HepG2 (cell line): Measurements from ENCODE around the gene NR2F1. TPM values are rescaled to one million over a fixed set of nuclear protein-coding genes. Genes with fewer than 3 reads are reported as not detected.

ENCODE experiments used
- ATAC-seq: fragments of 200-7000 bp; cut with Tn5 transposase; 3 replicates; pipeline ENCODE4 v1.9.1; 2020; ENCODE audit warnings: mild to moderate bottlenecking, moderate library complexity
- BruUV-seq: library from RNA; stranded (reverse); fragments of 400-500 nt; replicated peaks from 2 replicates; lab custom pipeline; 2021; lab: Mats Ljungman, UMichigan
- CTCF ChIA-PET: fragments of 300-600 bp; formaldehyde crosslinking; extraction: SDS; loops from one replicate; lab custom pipeline; 2021; ENCODE audit warnings: low total read pairs, inconsistent platforms, low intra/inter-chr PET ratio; lab: Yijun Ruan, JAX
- POLR2A ChIA-PET: fragments of 350-600 bp; sonication (Branson Sonifier 250); formaldehyde crosslinking; loops from one replicate; lab custom pipeline; 2020; ENCODE audit warnings: antibody characterized with exemption, inconsistent platforms; lab: Yijun Ruan, JAX
- DNase-seq: peaks from one replicate; pipeline ENCODE4 v3.0.0-alpha.2; 2015; ENCODE audit warnings: low spot score
- FAIRE-seq: peaks from 3 replicates; lab custom pipeline; 2011; peaks lifted over from hg19 to GRCh38; lab: Jason Lieb, UNC
- H2AFZ ChIP-seq: one replicate; pipeline ENCODE4 v1.6.1; 2011; ENCODE audit warnings: low read length, inconsistent platforms
- H3K27ac ChIP-seq: fragments of 300-600 bp; 3 replicates; pipeline ENCODE4 v1.8.0; 2011; ENCODE audit warnings: mixed run types, mild to moderate bottlenecking, mixed read lengths, low read length, inconsistent platforms; ENCODE audit not compliant: insufficient read depth; ENCODE audit errors: extremely low read length
- H3K27me3 ChIP-seq, 2 experiments: fragments of 200-600 bp in 1 of 2; 2 replicates in 1 of 2; 3 replicates in 1 of 2; pipeline versions ENCODE4 v1.6.0 to v1.8.0; 2011; ENCODE audit warnings: low read length in 2 of 2, mild to moderate bottlenecking in 2 of 2, moderate library complexity in 2 of 2, inconsistent platforms in 1 of 2; ENCODE audit not compliant: insufficient read depth in 2 of 2, control insufficient read depth in 1 of 2
- H3K36me3 ChIP-seq, 2 experiments: fragments of 200-600 bp in 1 of 2; replicated peaks in 1 of 2; 2 replicates in 1 of 2; 3 replicates in 1 of 2; pipeline versions ENCODE4 v1.5.1 to v1.8.0; 2011; ENCODE audit warnings: low read length in 2 of 2, inconsistent platforms in 1 of 2; ENCODE audit not compliant: insufficient read depth in 2 of 2, control insufficient read depth in 1 of 2
- H3K4me1 ChIP-seq: 2 replicates; pipeline ENCODE4 v1.5.1; 2012; ENCODE audit warnings: low read length, inconsistent platforms; ENCODE audit not compliant: insufficient read depth
- H3K4me2 ChIP-seq: 2 replicates; pipeline ENCODE4 v1.6.0; 2011; ENCODE audit warnings: low read depth, low read length, inconsistent platforms
- H3K4me3 ChIP-seq, 3 experiments: fragments of 200-600 bp in 1 of 3; sonication (generic), shearing (Covaris generic) in 1 of 3; replicated peaks in 1 of 3; 2 replicates each; pipeline ENCODE4 v1.5.1; 2011 to 2016; ENCODE audit warnings: low read length in 3 of 3, inconsistent platforms in 2 of 3, low read depth in 2 of 3, mild to moderate bottlenecking in 2 of 3, control low read depth in 1 of 3, mixed read lengths in 1 of 3; ENCODE audit not compliant: insufficient read depth in 1 of 3
- H3K79me2 ChIP-seq: one replicate; pipeline ENCODE4 v1.6.1; 2011; ENCODE audit warnings: low read length, inconsistent platforms; ENCODE audit not compliant: insufficient read depth
- H3K9ac ChIP-seq: 2 replicates; pipeline ENCODE4 v1.6.0; 2011; ENCODE audit warnings: mild to moderate bottlenecking, low read depth, low read length, inconsistent platforms; ENCODE audit not compliant: insufficient read depth
- H3K9me3 ChIP-seq: 2 replicates; pipeline ENCODE4 v1.5.1; 2012; ENCODE audit warnings: mild to moderate bottlenecking, low read length
- H4K20me1 ChIP-seq: 2 replicates; pipeline ENCODE4 v1.6.0; 2011; ENCODE audit warnings: inconsistent platforms, mild to moderate bottlenecking, low read length, moderate library complexity; ENCODE audit not compliant: insufficient read depth
- AKAP8 ChIP-seq: sonication (generic); formaldehyde crosslinking; IDR thresholded peaks from 2 replicates; pipeline ENCODE4 v1.5.1; 2020; ENCODE audit warnings: mild to moderate bottlenecking, missing genetic modification reagents
- BCL6 ChIP-seq: IDR thresholded peaks from 2 replicates; pipeline ENCODE4 v1.6.1; 2016; ENCODE audit warnings: missing genetic modification reagents, missing compliant biosample characterization
- CCDC6 ChIP-seq: sonication (generic); formaldehyde crosslinking; IDR thresholded peaks from 2 replicates; pipeline ENCODE4 v1.8.1; 2022; ENCODE audit warnings: mild to moderate bottlenecking, missing genetic modification reagents, moderate library complexity
- CENPX ChIP-seq: sonication (generic); formaldehyde crosslinking; IDR thresholded peaks from 2 replicates; pipeline ENCODE4 v1.9.0; 2021; ENCODE audit warnings: mild to moderate bottlenecking, missing genetic modification reagents, moderate library complexity
- CREM ChIP-seq, 2 experiments: sonication (generic) in 1 of 2; formaldehyde crosslinking in 1 of 2; IDR thresholded peaks; 2 replicates each; pipeline versions ENCODE4 v1.4.0 to v1.6.1; 2016 to 2020; ENCODE audit warnings: antibody characterized with exemption in 1 of 2, mild to moderate bottlenecking in 1 of 2, missing genetic modification reagents in 1 of 2
- ETV5 ChIP-seq: IDR thresholded peaks from 2 replicates; pipeline ENCODE4 v1.6.1; 2018; ENCODE audit warnings: missing biosample characterization, missing genetic modification reagents, inconsistent platforms, borderline replicate concordance
- GLI4 ChIP-seq: sonication (generic); formaldehyde crosslinking; IDR thresholded peaks from 2 replicates; pipeline ENCODE4 v1.5.1; 2020; ENCODE audit warnings: missing genetic modification reagents, mild to moderate bottlenecking, moderate library complexity, borderline replicate concordance
- JDP2 ChIP-seq: sonication (generic); formaldehyde crosslinking; IDR thresholded peaks from 2 replicates; pipeline ENCODE4 v1.8.1; 2022; ENCODE audit warnings: missing genetic modification reagents, borderline replicate concordance
- NKX3-1 ChIP-seq: sonication (generic); formaldehyde crosslinking; IDR thresholded peaks from 2 replicates; pipeline ENCODE4 v1.5.0; 2020; ENCODE audit warnings: missing genetic modification reagents
- PRMT3 ChIP-seq: sonication (generic); formaldehyde crosslinking; IDR thresholded peaks from 2 replicates; pipeline ENCODE4 v1.8.1; 2022; ENCODE audit warnings: low read depth, mild to moderate bottlenecking, moderate library complexity, missing genetic modification reagents, borderline replicate concordance
- ZBTB8A ChIP-seq: sonication (generic); formaldehyde crosslinking; IDR thresholded peaks from 2 replicates; pipeline ENCODE4 v1.4.0; 2020; ENCODE audit warnings: mild to moderate bottlenecking, low read depth, missing genetic modification reagents, borderline replicate concordance
- ZNF501 ChIP-seq: sonication (generic); formaldehyde crosslinking; IDR thresholded peaks from 2 replicates; pipeline ENCODE4 v1.5.1; 2020; ENCODE audit warnings: mild to moderate bottlenecking, moderate library complexity, missing genetic modification reagents
- ZNF564 ChIP-seq: sonication (generic); formaldehyde crosslinking; IDR thresholded peaks from 2 replicates; pipeline ENCODE4 v1.8.1; 2023; ENCODE audit warnings: mild to moderate bottlenecking, missing genetic modification reagents
- ZNF646 ChIP-seq: sonication (generic); formaldehyde crosslinking; IDR thresholded peaks from 2 replicates; pipeline ENCODE4 v1.9.0; 2021; ENCODE audit warnings: mild to moderate bottlenecking, missing genetic modification reagents
- ZNF878 ChIP-seq: sonication (generic); formaldehyde crosslinking; IDR thresholded peaks from 2 replicates; pipeline ENCODE4 v1.8.1; 2023; ENCODE audit warnings: mild to moderate bottlenecking, missing genetic modification reagents, moderate library complexity
- ZSCAN9 ChIP-seq: IDR thresholded peaks from 2 replicates; pipeline ENCODE4 v1.6.1; 2016; ENCODE audit warnings: borderline replicate concordance
- WGBS: methylation state at CpG from one replicate; pipeline ENCODE4 v1.1.6; 2017; ENCODE audit warnings: low lambda C conversion rate; 5-methylcytosine and 5-hydroxymethylcytosine counted together
- in situ Hi-C: cut with HindIII; loops from 2 replicates; pipeline ENCODE4 v1.10.0; 2017; ENCODE audit warnings: low pct_unique_long_range_greater_than_20kb; ENCODE audit not compliant: extremely low pct_ligation_motif_present
- intact Hi-C: fragments of 100-400 bp; cut with micrococcal nuclease; formaldehyde crosslinking; loops from one replicate; pipeline ENCODE4 v1.10.0; 2022; ENCODE audit not compliant: unreplicated experiment
- polyA plus RNA-seq, 8 experiments: library from polyadenylated mRNA; depleted of rRNA in 3 of 8; stranded (reverse) in 7 of 8; unstranded in 1 of 8; fragments of >200 nt; fragmentation: Illumina TruSeq in 4 of 8; extraction: Trizol in 4 of 8; gene quantifications; 2 replicates each; pipeline versions ENCODE4 v1.2.1 to v1.2.3, GENCODE V29; 2011 to 2016; ENCODE audit warnings: low read depth in 4 of 8, missing spikeins in 1 of 8, mixed read lengths in 1 of 8; ENCODE audit not compliant: insufficient read depth in 1 of 8
- total RNA-seq, 5 experiments: library from RNA; depleted of rRNA; stranded (reverse); fragments of >200 nt; fragmentation: Illumina TruSeq; extraction: Trizol; gene quantifications; 2 replicates each; pipeline ENCODE4 v1.2.3, GENCODE V29; 2016; ENCODE audit warnings: low read depth in 1 of 5

The NR2F1 gene
- total and polyA plus RNA-seq, 2 of the 13 experiments (the other 11 are each of a cell fraction or from before 2014, with no cell fraction given) = 17.1 to 59.7 TPM

DNA sequence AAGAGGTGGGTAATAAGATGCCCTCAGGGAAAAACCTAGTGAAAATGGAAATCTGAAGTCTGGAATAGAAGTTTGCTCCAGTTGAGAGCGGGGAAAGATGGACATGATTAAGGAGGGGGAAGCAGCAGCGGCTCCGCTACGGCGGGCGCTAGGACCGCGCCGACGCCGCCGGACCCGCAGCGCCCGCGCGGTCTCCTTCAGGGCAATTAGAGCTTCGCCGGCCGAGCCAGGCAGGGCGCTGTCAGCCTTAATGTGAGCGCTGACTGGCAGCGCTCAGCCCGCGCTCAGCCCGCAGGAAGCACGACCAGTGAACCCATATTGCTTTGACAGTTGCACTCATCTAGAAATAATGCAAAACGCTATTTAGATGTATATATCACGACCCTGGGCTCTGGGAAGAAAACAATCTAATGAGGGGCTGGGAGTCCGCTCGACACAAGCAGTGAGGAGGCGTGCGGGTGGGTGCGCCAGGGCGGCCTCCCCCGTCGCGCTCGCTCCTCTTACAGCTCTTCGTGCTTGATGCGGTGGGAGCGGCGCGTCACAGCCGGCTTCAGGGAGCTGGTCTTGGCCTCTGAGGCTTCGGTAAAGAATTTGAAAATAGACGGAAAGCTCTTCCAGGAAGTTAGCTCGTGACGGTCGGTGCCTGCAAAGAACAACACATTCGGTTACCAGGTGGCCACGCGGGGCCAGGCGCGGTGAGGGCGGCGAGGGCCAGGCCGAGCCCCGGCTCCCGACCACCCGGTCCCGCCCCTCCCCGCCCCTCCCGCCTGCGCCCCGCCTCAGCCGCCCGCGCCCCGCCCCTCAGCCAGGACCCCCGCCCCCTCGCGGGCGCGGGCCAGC, 37.7 kb downstream of the NR2F1 start:
- peak; percentile 50 for DNase-seq
- WGBS = under 1% methylated on average over 33 of the region's 75 CpGs
- POLR2A ChIA-PET = no interaction called here
- no peak for TF ChIP-seq PRMT3 (CRISPR knock-in tag)
- no peak; the same call in 1 of the 2 replicates for TF ChIP-seq ZNF501 (CRISPR knock-in tag)
- no peak for TF ChIP-seq ZNF878 (CRISPR knock-in tag)
- no peak for TF ChIP-seq ETV5 (CRISPR knock-in tag)
- 0 out of 2 replicates have a peak, but pooled peaks have one; percentile 11 for TF ChIP-seq CCDC6 (CRISPR knock-in tag)
- no peak for TF ChIP-seq JDP2 (CRISPR knock-in tag)
- no peak for TF ChIP-seq BCL6
- TF ChIP-seq CREM (IDR thresholded peaks at IDR 0.05) = no peak; the same call in 1 of the 2 replicates
- TF ChIP-seq CREM (CRISPR knock-in tag; IDR thresholded peaks at IDR 0.05) = no peak
- no peak for TF ChIP-seq ZSCAN9 (CRISPR knock-in tag)
- no peak for TF ChIP-seq CENPX (CRISPR knock-in tag)
- TF ChIP-seq ZNF564 (CRISPR knock-in tag) = peak; percentile 53; the same call in 1 of the 2 replicates
- TF ChIP-seq ZBTB8A (CRISPR knock-in tag) = no peak
- TF ChIP-seq AKAP8 = no peak
- TF ChIP-seq NKX3-1 (CRISPR knock-in tag) = no peak
- no peak for TF ChIP-seq ZNF646 (CRISPR knock-in tag)
- TF ChIP-seq GLI4 = 0 out of 2 replicates have a peak, but pooled peaks have one; percentile 27

More for the DNA sequence above, 37.7 kb downstream of the NR2F1 start:
- H3K27ac ChIP-seq = peak overlapping the region; percentile 59
- H3K9ac ChIP-seq = peak overlapping the region; percentile 65
- intact Hi-C loops = loop anchor here (1.0 to 5.0 kb wide), 3 partner anchors 37 to 177 kb away; partner anchors contain the start of gene NR2F1
- H4K20me1 ChIP-seq = no peaks in the 10 kb centered on the region
- peak overlapping the region; percentile 92 for H3K4me2 ChIP-seq
- peak overlapping the region; percentile 55 to 81 (median 80) for H3K4me3 ChIP-seq
- FAIRE-seq = no peak
- H3K36me3 ChIP-seq = no peaks in the 10 kb centered on the region
- ATAC-seq = peak; percentile 97
- H3K4me1 ChIP-seq = peaks cover 6% of the 10 kb centered on the region
- CTCF ChIA-PET = no interaction called here
- H2AFZ ChIP-seq = no peak overlapping the region
- TSS peak; percentile 41 for BruUV-seq
- H3K9me3 ChIP-seq = no peaks in the 10 kb centered on the region
- in situ Hi-C loops = no loop called here
- no peaks in the 10 kb centered on the region for H3K27me3 ChIP-seq
- H3K79me2 ChIP-seq = no peaks in the 10 kb centered on the region
